CD4-positive, alpha-beta T cell (primary cell): ENCODE measurements around the gene GPR176. TPM values are rescaled to one million over a fixed set of nuclear protein-coding genes. Genes with fewer than 3 reads are reported as not detected.

ENCODE experiments used
- ATAC-seq: fragments of 200-7000 bp; cut with Tn5 transposase; one replicate; pipeline ENCODE4 v1.10.0; 2022; ENCODE audit warnings: mild to moderate bottlenecking; ENCODE audit not compliant: poor library complexity
- CTCF ChIA-PET: fragments of 350-600 bp; sonication (Branson Sonifier 250); formaldehyde crosslinking; loops from one replicate; lab custom pipeline; 2021; ENCODE audit warnings: antibody characterized with exemption, inconsistent platforms; lab: Charles Lee
- POLR2A ChIA-PET: fragments of 350-600 bp; sonication (Branson Sonifier 250); formaldehyde crosslinking; loops from one replicate; lab custom pipeline; 2021; ENCODE audit warnings: antibody characterized with exemption, inconsistent platforms; lab: Charles Lee
- DNase-seq, 14 experiments: peaks; one replicate each; pipeline ENCODE4 v3.0.0-alpha.2; 2013 to 2020; ENCODE audit warnings: mixed read lengths in 2 of 14
- H3K27ac ChIP-seq, 2 donors: one replicate each; pipeline versions ENCODE4 v1.5.1 to v1.7.0; 2013; ENCODE audit warnings: low read length in 2 of 2, low read depth in 1 of 2, mild to moderate bottlenecking in 1 of 2
- H3K27me3 ChIP-seq, 2 experiments: 1 replicate in 1 of 2; 2 replicates in 1 of 2; pipeline versions ENCODE4 v1.6.1 to v1.7.0; 2013; ENCODE audit warnings: low read length in 2 of 2, control low read depth in 1 of 2, mild to moderate bottlenecking in 1 of 2, moderate library complexity in 1 of 2; ENCODE audit not compliant: insufficient read depth in 2 of 2, control insufficient read depth in 1 of 2
- H3K36me3 ChIP-seq: one replicate; pipeline ENCODE4 v1.6.1; 2013; ENCODE audit warnings: low read length, control low read depth; ENCODE audit not compliant: insufficient read depth
- H3K4me1 ChIP-seq: one replicate; pipeline ENCODE4 v1.6.1; 2013; ENCODE audit warnings: low read length, control low read depth; ENCODE audit not compliant: insufficient read depth
- H3K4me3 ChIP-seq: one replicate; pipeline ENCODE4 v1.5.1; 2013; ENCODE audit warnings: mild to moderate bottlenecking, low read length, moderate library complexity
- H3K9me3 ChIP-seq, 2 experiments: 1 replicate in 1 of 2; 2 replicates in 1 of 2; pipeline versions ENCODE4 v1.6.1 to v1.7.0; 2013; ENCODE audit warnings: low read length in 2 of 2, mild to moderate bottlenecking in 2 of 2, control low read depth in 1 of 2, moderate library complexity in 1 of 2; ENCODE audit not compliant: control insufficient read depth in 1 of 2, insufficient read depth in 1 of 2
- H3K27ac Mint-ChIP-seq: one replicate; pipeline ENCODE4 v1.8.0; 2020; ENCODE audit warnings: mixed read lengths
- H3K27me3 Mint-ChIP-seq: one replicate; pipeline ENCODE4 v1.8.0; 2021; ENCODE audit warnings: mixed read lengths
- H3K36me3 Mint-ChIP-seq: one replicate; pipeline ENCODE4 v1.8.0; 2021; ENCODE audit warnings: low read depth, mixed read lengths
- H3K4me1 Mint-ChIP-seq: one replicate; pipeline ENCODE4 v1.8.0; 2021; ENCODE audit warnings: low read depth, mixed read lengths
- H3K4me3 Mint-ChIP-seq: one replicate; pipeline ENCODE4 v1.8.0; 2020; ENCODE audit warnings: mild to moderate bottlenecking, mixed read lengths
- H3K9me3 Mint-ChIP-seq: one replicate; pipeline ENCODE4 v1.8.0; 2020; ENCODE audit warnings: mixed read lengths
- CTCF ChIP-seq: fragments of 200-600 bp; IDR thresholded peaks from one replicate; pipeline ENCODE4 v1.8.0; 2022; ENCODE audit warnings: antibody characterized with exemption, mild to moderate bottlenecking
- intact Hi-C, 2 experiments: fragments of 100-400 bp; cut with DNase I in 1 of 2; cut with micrococcal nuclease in 1 of 2; formaldehyde crosslinking; loops; one replicate each; pipeline versions ENCODE4 v1.15.1 to v1.9.0; 2023 to 2025; cut with DNase I, micrococcal nuclease
- total RNA-seq, 174 experiments: library from RNA in 2 of 174; stranded (reverse) in 2 of 174; gene quantifications; one replicate each; pipeline ENCODE4 v1.2.3 and lab custom pipeline; 2021 to 2026

Gene GPR176
- total RNA-seq, 2 experiments from 2014 or later, result not detected

DNA sequence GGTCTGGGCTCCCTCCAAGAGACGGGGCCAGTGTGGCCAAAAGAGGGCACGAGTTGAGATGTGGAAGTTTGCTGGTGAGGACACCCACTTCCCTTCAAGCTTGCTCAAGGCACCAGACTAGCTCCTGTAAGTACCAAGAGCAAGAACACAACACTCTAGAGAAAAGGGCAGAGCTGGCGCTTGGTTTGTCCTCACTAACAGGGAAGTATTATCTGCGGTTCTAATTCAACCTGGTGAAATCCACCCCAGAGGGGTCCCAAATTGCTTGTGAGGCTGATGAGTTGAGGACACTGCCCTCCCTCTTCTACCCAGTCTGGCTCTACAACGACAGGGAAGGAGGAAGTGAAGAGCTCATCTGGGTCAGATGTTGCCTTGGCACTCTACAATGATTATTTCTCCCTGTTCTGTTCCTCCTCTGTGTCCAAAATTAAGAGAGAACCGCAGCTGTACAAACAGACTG lies 120.5 kb downstream of the GPR176 start:
- Mint-ChIP-seq H3K36me3 (no peaks in the 10 kb centered on the region), H3K4me3 (no peak overlapping the region), H3K4me1 (no peaks in the 10 kb centered on the region), H3K9me3 (no peaks in the 10 kb centered on the region), H3K27ac (no peak overlapping the region), H3K27me3 (peaks cover 70% of the 10 kb centered on the region)
- intact Hi-C loops, result loop anchor here in 1 of 2 experiments (10.0 kb wide), 1 partner anchor 55 kb away; no protein-coding TSS in a partner anchor
- TF ChIP-seq CTCF, result no peak
- ChIA-PET CTCF (interaction anchor here (1.1 to 2.0 kb wide), 2 partner anchors 9 to 11 kb away, joined by 3 to 4 read pairs; no protein-coding TSS in a partner anchor), POLR2A (no interaction called here)
- Histone ChIP-seq H3K36me3 (no peaks in the 10 kb centered on the region), H3K27me3 (peaks cover 16 to 31% of the 10 kb centered on the region in 2 experiments), H3K27ac (no peak overlapping the region), H3K9me3 (no peaks in the 10 kb centered on the region), H3K4me1 (no peaks in the 10 kb centered on the region), H3K4me3 (no peak overlapping the region)
- DNase-seq (no peak), ATAC-seq (no peak)

DNA sequence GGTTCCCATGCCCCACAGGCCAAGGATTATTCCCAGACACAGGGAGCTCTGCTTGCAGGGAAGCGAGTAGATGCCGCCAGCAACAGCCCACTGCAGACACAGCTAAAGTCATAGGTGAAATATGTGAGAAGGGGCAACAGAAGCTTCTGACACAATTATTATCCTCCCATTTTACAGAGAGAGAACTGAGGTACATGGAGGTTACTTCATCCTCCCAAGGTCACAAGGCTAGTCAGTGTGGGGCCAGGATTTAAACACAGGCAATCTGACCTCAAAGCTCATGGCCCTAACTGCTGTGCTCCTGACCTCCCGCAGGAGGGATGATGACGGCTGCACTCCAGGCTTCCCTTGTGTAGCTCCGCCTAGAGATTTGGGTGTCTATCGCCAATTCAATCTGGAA lies 121.7 kb downstream of the GPR176 start:
- no peak overlapping the region for H3K27ac Mint-ChIP-seq
- peaks cover 76% of the 10 kb centered on the region for H3K27me3 Mint-ChIP-seq
- no peak overlapping the region for H3K4me3 Mint-ChIP-seq
- ChIA-PET POLR2A (no interaction called here), CTCF (interaction anchor here (2.0 kb wide), 1 partner anchor 9 kb away, joined by 4 read pairs; no protein-coding TSS in a partner anchor)
- Histone ChIP-seq H3K27ac (no peak overlapping the region), H3K4me3 (no peak overlapping the region), H3K4me1 (no peaks in the 10 kb centered on the region), H3K36me3 (no peaks in the 10 kb centered on the region), H3K9me3 (no peaks in the 10 kb centered on the region), H3K27me3 (peaks cover 16 to 31% of the 10 kb centered on the region in 2 experiments)
- no peak for ATAC-seq
- H3K36me3 Mint-ChIP-seq, result no peaks in the 10 kb centered on the region
- no peaks in the 10 kb centered on the region for H3K4me1 Mint-ChIP-seq
- DNase-seq, result no peak
- no peak for TF ChIP-seq CTCF
- intact Hi-C loops, result no loop called here
- H3K9me3 Mint-ChIP-seq, result no peaks in the 10 kb centered on the region

DNA sequence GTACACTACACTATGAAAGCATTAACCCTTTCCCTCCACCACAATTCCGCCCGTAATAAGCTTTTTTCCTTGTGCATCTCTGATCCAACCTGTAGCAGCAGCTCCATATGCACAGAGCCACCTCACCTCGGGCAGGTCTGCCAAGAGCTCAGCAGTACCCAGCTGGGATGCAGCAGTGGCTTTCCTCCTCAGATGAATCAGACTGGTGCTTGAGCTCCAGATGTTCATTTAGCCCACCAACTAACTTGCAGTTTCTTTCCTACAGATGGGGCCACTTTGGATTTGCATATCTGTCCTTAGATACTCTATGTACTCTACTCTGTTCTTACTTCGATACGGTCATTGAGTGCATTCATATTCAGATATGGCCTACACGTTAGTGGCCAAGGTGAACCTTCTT lies 122.7 kb downstream of the GPR176 start:
- Mint-ChIP-seq H3K4me3 (no peak overlapping the region), H3K4me1 (no peaks in the 10 kb centered on the region), H3K36me3 (no peaks in the 10 kb centered on the region), H3K27me3 (peaks cover 76% of the 10 kb centered on the region), H3K9me3 (no peaks in the 10 kb centered on the region), H3K27ac (no peak overlapping the region)
- DNase-seq (no peak), ATAC-seq (no peak)
- H3K4me1 ChIP-seq, result no peaks in the 10 kb centered on the region
- no peak for TF ChIP-seq CTCF
- H3K27me3 ChIP-seq, result peaks cover 16 to 31% of the 10 kb centered on the region in 2 experiments
- no peaks in the 10 kb centered on the region for H3K9me3 ChIP-seq
- ChIA-PET POLR2A (no interaction called here), CTCF (no interaction called here)
- no peak overlapping the region for H3K4me3 ChIP-seq
- no peak overlapping the region for H3K27ac ChIP-seq
- H3K36me3 ChIP-seq, result no peaks in the 10 kb centered on the region
- intact Hi-C loops, result no loop called here
